HG03280 (cell line): ENCODE measurements around the gene FXR1.
"Not testable (repeated sequence)": the region's sequence is repeated elsewhere in the genome, so short reads cannot be mapped to it uniquely, and the experiment has no call there.

Experiments used
- ATAC-seq: cut with Tn5 transposase; IDR thresholded peaks from one replicate; pipeline ENCODE4 v1.9.1; 2021; ENCODE audit warnings: mild to moderate bottlenecking, moderate library complexity; ENCODE audit not compliant: unreplicated experiment

The FXR1 gene

GRCh38 chr3:180932819-180933218 lies 20.3 kb downstream of the FXR1 start:
- ATAC-seq = no peak

- ATAC-seq = no peak
These were observed 22.2 kb downstream of the FXR1 start for GRCh38 chr3:180934638-180935037.

GRCh38 chr3:180940826-180941225 lies 28.4 kb downstream of the FXR1 start:
- ATAC-seq = no peak

- ATAC-seq = peak; percentile 73
These were observed 35.4 kb downstream of the FXR1 start for GRCh38 chr3:180947761-180948390.

- ATAC-seq = no peak
These were observed 47.2 kb downstream of the FXR1 start for GRCh38 chr3:180959691-180960090.

GRCh38 chr3:180961087-180961486 lies 48.6 kb downstream of the FXR1 start:
- no peak for ATAC-seq

GRCh38 chr3:180961552-180961951 lies 49.1 kb downstream of the FXR1 start:
- ATAC-seq = no peak

GRCh38 chr3:180962530-180962929 lies 50.1 kb downstream of the FXR1 start:
- ATAC-seq = no peak

GRCh38 chr3:180970931-180971330 lies 58.5 kb downstream of the FXR1 start:
- no peak for ATAC-seq

GRCh38 chr3:180973543-180973942 lies 61.1 kb downstream of the FXR1 start:
- ATAC-seq = no peak

GRCh38 chr3:180974286-180974685 lies 61.8 kb downstream of the FXR1 start:
- no peak for ATAC-seq

- ATAC-seq = no peak
These were observed 65.0 kb downstream of the FXR1 start for GRCh38 chr3:180977498-180977897.

GRCh38 chr3:180979961-180980360 lies 67.5 kb downstream of the FXR1 start:
- no peak for ATAC-seq

- peak; percentile 43 for ATAC-seq
These were observed 68.1 kb downstream of the FXR1 start for GRCh38 chr3:180980611-180981010.

GRCh38 chr3:180981912-180982311 lies 69.4 kb downstream of the FXR1 start:
- no peak for ATAC-seq

GRCh38 chr3:180983136-180983535 lies 70.7 kb downstream of the FXR1 start:
- ATAC-seq = no peak

- not testable (repeated sequence) for ATAC-seq
These were observed 73.9 kb downstream of the FXR1 start for GRCh38 chr3:180986366-180986765.

- no peak for ATAC-seq
These were observed 74.9 kb downstream of the FXR1 start for GRCh38 chr3:180987344-180987743.

- ATAC-seq = peak; percentile 98
These were observed 77.1 kb downstream of the FXR1 start, which contains the start of gene DNAJC19 for GRCh38 chr3:180989291-180990163. DNAJC19 (minus strand) TSS chr3:180989736; CDS start chr3:180989602, 134 bp downstream.

- ATAC-seq = no peak
These were observed 78.0 kb downstream of the FXR1 start for GRCh38 chr3:180990505-180990904.

- ATAC-seq = no peak
These were observed 84.0 kb downstream of the FXR1 start for GRCh38 chr3:180996415-180996932.

GRCh38 chr3:181002331-181002730 lies 89.9 kb downstream of the FXR1 start:
- ATAC-seq = not testable (repeated sequence)
